GM21423 (cell line): Measurements from ENCODE around the gene DDX39B.
"Not testable (repeated sequence)": the region's sequence is repeated elsewhere in the genome, so short reads cannot be mapped to it uniquely, and the experiment has no call there.

Experiments
- ATAC-seq: cut with Tn5 transposase; IDR thresholded peaks from one replicate; pipeline ENCODE4 v1.9.1; 2021; ENCODE audit warnings: mild to moderate bottlenecking, moderate library complexity; ENCODE audit not compliant: unreplicated experiment

The DDX39B gene

GRCh38 chr6:31575952-31576685, 34.3 kb upstream of the DDX39B start:
- ATAC-seq, result no peak

DNA sequence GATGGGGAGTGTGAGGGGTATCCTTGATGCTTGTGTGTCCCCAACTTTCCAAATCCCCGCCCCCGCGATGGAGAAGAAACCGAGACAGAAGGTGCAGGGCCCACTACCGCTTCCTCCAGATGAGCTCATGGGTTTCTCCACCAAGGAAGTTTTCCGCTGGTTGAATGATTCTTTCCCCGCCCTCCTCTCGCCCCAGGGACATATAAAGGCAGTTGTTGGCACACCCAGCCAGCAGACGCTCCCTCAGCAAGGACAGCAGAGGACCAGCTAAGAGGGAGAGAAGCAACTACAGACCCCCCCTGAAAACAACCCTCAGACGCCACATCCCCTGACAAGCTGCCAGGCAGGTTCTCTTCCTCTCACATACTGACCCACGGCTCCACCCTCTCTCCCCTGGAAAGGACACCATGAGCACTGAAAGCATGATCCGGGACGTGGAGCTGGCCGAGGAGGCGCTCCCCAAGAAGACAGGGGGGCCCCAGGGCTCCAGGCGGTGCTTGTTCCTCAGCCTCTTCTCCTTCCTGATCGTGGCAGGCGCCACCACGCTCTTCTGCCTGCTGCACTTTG, 33.6 kb upstream of the DDX39B start, which contains the start of gene TNF:
TSS of gene TNF (plus strand) at position 231 of the 567 bp plus-strand sequence. CDS start at position 408, 177 bp downstream.
- no peak for ATAC-seq

- no peak for ATAC-seq
These were observed 32.6 kb upstream of the DDX39B start for GRCh38 chr6:31574106-31575061.

DNA sequence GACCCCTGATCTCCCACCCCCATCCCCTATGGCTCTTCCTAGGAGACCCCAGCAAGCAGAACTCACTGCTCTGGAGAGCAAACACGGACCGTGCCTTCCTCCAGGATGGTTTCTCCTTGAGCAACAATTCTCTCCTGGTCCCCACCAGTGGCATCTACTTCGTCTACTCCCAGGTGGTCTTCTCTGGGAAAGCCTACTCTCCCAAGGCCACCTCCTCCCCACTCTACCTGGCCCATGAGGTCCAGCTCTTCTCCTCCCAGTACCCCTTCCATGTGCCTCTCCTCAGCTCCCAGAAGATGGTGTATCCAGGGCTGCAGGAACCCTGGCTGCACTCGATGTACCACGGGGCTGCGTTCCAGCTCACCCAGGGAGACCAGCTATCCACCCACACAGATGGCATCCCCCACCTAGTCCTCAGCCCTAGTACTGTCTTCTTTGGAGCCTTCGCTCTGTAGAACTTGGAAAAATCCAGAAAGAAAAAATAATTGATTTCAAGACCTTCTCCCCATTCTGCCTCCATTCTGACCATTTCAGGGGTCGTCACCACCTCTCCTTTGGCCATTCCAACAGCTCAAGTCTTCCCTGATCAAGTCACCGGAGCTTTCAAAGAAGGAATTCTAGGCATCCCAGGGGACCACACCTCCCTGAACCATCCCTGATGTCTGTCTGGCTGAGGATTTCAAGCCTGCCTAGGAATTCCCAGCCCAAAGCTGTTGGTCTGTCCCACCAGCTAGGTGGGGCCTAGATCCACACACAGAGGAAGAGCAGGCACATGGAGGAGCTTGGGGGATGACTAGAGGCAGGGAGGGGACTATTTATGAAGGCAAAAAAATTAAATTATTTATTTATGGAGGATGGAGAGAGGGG, 31.7 kb upstream of the DDX39B start:
- ATAC-seq, result no peak

DNA sequence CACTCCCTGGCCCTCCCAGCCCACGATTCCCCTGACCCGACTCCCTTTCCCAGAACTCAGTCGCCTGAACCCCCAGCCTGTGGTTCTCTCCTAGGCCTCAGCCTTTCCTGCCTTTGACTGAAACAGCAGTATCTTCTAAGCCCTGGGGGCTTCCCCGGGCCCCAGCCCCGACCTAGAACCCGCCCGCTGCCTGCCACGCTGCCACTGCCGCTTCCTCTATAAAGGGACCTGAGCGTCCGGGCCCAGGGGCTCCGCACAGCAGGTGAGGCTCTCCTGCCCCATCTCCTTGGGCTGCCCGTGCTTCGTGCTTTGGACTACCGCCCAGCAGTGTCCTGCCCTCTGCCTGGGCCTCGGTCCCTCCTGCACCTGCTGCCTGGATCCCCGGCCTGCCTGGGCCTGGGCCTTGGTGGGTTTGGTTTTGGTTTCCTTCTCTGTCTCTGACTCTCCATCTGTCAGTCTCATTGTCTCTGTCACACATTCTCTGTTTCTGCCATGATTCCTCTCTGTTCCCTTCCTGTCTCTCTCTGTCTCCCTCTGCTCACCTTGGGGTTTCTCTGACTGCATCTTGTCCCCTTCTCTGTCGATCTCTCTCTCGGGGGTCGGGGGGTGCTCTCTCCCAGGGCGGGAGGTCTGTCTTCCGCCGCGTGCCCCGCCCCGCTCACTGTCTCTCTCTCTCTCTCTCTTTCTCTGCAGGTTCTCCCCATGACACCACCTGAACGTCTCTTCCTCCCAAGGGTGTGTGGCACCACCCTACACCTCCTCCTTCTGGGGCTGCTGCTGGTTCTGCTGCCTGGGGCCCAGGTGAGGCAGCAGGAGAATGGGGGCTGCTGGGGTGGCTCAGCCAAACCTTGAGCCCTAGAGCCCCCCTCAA, 30.5 kb upstream of the DDX39B start, which contains the start of gene LTA:
TSS of gene LTA (plus strand) at position 249 of the 871 bp plus-strand sequence. CDS start at position 703, 454 bp downstream.
- peak; percentile 36 for ATAC-seq

DNA sequence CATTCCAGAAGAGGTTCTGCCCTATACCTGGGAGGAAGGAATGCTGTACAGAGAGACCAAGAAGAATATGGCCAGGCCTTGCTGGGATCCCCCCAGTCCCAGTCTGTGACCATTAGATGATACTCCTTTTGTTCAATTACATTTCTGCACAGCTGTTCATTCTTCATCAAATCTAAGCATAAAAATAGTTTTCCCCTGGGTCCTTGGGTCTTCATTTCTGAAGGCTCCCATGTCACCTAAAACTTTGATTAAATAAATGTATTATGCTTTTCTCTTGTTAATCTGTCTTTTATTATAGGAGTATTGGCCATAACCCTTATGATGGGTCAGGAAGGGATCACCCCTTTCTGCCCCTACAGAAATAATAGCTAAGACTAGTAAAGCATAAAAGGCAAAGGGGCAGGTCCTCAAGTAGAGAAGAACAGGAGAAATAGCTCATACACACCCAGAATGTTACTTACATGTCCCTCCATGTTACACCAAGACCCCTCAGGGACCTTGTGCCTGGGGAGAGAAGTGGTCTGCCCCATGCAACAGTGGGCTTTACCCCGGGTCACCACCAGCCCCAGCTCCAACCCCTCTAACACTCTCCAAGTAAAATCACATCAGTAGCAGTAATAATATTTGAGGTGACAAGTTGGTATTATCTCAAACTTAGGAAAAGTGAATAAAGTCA, 28.2 kb upstream of the DDX39B start:
- ATAC-seq, result no peak

- peak; percentile 60 for ATAC-seq
These were observed 26.7 kb upstream of the DDX39B start for GRCh38 chr6:31568537-31568961.

DNA sequence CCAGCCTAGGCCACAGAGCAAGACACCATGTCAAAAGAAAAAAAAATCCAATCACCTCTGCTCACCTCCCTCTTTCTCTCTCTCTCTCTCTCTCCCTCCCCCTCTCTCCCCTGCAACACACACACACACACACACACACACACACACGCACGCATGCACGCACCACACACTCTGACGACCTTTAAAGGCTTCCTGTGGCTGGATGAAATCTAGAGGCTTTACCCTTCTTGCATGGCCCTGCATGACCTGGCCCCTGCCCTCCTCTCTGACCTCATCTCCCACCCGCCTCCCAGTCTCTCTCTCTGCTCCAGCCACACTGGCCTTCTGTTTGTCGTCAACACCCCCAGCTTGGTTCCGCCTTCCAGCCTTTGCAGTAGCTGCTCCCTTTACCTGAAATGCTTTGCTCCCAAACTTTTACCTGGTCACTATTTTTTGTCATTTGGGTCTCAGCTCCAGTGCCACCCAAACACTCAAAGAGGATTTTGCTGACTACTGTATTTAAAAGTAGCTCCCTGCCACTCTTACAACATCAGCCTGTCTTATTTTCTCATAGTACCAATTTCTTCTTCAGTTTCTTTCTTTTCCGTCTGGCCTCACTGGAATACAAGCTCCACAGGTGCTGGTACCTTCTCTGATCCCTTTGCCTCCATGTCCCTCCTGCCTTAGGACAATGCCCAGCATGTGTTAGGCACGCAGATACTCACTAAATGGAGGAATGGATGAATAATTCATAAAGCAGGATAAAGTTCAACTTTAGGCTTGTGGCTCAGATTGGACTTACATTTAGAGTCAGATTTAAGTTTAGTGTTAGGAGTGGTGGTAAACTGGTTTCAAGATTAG, 25.9 kb upstream of the DDX39B start:
- no peak for ATAC-seq

DNA sequence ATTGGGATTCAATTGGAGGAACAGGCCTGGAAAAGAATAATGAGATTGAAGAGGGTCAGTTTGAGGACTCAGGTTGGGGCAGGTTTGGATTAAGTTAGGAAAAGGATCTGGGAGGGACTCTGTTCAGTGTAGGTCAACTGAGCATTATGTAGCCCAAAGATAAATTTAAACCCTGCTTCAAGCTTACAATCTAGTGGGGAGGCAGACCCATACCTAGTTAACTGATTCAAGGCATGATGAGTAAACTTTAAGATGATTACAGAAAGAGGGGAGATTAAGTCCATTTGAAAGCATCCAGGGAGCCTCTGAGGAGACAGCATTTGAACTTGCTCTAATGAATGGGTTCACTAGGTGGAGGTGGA, 18.9 kb upstream of the DDX39B start:
- ATAC-seq, result no peak

DNA sequence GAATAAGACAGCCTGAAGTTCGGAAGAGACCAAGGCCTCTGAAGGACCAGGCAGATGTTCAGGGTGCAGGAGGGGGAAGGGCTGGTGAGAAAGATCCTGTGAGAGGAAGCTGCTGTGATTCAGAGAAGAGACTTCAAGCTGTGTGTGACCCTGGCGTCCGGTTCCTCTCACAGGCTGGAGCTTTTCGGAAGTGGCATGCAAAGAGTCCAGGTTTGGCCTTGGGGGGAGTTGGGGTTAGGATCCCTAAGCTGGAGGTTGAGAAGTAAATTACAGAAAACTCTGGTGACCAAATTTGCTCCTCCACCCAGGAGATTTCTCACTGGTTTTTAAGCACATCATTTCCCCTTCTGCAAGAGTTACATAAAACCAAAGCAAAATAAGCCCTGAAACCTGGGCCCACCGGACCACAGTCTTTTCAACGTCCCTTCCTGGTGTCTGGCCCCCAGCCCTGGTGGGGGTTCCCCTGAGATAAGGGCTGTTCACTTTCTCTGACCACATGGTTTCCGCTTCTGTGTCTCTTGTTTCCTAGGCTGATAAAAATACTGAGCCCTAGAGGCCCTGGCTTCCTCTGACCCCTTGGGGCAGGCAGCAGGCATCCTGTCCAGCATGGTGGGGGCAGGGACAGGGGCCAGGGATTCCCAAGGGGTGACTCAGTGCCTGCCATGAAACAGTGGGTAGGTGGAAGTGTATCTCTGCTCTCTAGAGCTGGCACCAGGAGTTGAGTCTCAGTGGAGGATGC, 18.3 kb upstream of the DDX39B start:
- ATAC-seq, result peak; percentile 62

DNA sequence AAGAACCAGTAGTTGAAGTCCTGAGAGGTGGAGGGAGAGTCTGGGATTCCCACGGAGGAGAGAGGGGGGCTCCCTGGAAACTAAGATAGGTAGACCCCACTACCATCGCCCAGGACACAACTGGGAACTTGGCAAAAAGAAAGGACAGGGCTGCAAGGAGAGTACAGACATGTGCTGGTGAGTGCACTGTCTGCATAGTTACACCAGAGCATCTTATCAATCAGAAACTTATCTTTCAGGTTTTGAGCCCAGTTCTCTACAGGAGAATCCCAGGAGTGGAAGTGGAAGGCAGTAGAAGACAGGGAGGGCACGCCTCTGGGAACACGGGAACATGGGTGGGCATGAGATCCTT, 17.8 kb upstream of the DDX39B start:
- no peak for ATAC-seq

DNA sequence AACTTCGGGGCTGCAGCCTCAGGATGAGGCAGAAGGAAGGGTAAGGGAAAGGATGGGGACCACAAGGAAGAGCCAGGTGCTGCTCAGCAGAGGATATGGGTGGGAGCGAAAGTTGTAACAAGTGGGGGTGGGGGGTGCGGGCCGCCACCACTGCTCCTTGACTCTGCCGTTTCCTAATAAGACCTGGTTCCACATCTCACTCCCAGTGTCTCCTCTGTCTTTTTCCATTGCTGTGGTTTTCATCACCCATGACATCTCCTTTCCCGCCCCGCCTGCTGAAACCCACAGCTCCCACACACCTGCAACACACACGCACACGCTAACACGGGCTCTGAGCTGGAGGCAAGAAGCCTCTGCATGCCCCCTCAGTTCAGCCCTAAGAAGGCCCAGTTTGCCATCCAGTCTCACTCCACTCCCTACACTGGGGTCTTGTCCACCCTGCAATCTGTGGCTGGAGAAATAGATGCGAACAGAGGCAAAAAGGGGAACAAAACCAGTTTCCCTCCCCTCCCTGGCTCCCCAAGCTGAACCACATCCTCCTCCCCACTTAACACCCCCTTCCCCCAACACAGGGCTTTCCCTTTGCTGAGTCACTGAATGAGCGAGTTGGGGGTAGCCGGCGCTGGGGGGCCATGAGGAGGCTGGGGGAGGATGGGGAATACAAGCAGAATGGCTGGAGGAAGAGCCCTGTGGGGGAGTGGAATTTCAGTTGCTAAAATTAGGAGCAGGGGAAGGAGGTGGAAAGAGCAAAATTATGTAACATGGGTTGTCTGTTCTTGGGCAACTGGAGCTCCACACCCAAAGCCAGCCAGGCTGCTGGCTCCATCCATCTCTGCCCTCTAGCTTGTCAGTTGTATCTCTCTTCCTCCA, 17.1 kb upstream of the DDX39B start:
- no peak for ATAC-seq

DNA sequence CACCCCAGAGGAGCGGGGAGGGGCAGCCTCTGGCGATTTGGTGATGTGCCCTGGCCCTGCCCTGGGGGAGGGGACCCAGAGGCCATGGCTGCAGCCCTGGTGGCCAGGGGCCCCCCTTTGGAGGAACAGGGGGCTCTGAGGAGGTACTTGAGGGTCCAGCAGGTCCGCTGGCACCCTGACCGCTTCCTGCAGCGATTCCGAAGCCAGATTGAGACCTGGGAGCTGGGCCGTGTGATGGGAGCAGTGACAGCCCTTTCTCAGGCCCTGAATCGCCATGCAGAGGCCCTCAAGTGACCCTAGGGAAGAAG, 16.5 kb upstream of the DDX39B start:
- ATAC-seq, result no peak

DNA sequence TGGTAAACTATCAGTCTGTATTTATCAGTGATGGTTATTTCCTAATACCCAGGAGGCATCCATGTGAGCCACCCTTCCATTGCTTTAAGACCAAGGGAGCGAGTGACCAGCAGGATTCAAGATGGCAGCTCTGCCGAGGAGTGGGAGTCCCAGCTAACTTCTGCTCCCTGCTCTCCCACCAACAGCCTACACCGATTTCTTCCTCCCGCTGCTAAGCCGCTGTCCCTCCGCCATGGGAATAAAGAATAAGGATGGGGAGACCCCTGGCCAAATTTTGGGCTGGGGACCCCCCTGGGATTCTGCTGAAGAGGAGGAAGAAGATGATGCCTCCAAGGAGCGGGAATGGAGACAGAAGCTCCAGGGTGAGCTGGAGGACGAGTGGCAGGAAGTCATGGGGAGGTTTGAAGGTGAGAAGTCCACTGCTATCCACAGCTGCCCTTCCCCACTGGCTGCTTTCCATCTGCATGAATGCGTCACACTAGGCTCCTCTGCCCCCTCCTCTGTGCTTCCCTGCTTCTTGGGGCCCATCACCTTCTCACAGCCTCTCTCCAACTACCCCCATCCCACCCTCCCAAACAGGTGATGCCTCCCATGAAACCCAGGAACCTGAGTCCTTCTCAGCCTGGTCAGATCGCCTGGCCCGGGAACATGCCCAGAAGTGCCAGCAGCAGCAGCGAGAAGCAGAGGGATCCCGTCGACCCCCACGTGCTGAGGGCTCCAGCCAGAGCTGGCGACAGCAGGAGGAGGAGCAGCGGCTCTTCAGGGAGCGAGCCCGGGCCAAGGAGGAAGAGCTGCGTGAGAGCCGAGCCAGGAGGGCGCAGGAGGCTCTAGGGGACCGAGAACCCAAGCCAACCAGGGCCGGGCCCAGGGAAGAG, 15.9 kb upstream of the DDX39B start:
- no peak for ATAC-seq

GRCh38 chr6:31556307-31556706, 14.5 kb upstream of the DDX39B start:
- ATAC-seq, result no peak

DNA sequence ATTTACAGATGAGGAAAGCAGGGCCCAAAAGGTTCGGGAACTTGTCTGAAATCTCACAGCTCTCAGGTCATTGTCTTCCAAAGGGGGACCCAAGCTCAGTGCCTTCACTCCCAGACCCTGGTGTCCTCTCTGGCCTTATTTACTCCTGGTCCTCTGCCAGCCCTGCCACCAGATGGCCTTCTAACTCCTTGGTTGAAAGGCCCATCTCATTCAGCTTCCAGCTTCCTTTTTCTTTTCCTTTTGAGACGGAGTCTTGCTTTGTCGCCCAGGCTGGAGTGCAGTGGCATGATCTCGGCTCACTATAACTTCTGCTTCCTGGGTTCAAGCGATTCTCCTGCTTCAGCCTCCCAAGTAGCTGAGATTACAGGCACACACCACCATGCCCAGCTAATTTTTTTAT, 9.6 kb upstream of the DDX39B start:
- ATAC-seq, result not testable (repeated sequence)
